Right atrium auricular region (tissue), 2 donors: ENCODE measurements around the gene SEMA4D. TPM values are rescaled to one million over a fixed set of nuclear protein-coding genes. Genes with fewer than 3 reads are reported as not detected.

Experiments
- DNase-seq: peaks from one replicate; pipeline ENCODE4 v3.0.0-alpha.2; 2019; ENCODE audit warnings: low spot score
- H3K27ac ChIP-seq, 2 donors: fragments of 200-600 bp; sonication (generic); 1 replicate in 1 of 2; 2 replicates in 1 of 2; pipeline ENCODE4 v1.5.1; 2016 to 2019
- H3K27me3 ChIP-seq, 2 donors: fragments of 200-600 bp; sonication (generic); one replicate each; pipeline versions ENCODE4 v1.5.1 to v1.6.0; 2017 to 2019
- H3K36me3 ChIP-seq: fragments of 200-600 bp; sonication (generic); one replicate; pipeline ENCODE4 v1.5.1; 2016
- H3K4me1 ChIP-seq, 2 donors: fragments of 200-600 bp; sonication (generic); one replicate each; pipeline versions ENCODE4 v1.5.1 to v1.6.0; 2017 to 2019
- H3K4me3 ChIP-seq, 2 donors: fragments of 200-600 bp; sonication (generic); 1 replicate in 1 of 2; 2 replicates in 1 of 2; pipeline ENCODE4 v1.5.1; 2017 to 2019; ENCODE audit warnings: mild to moderate bottlenecking in 1 of 2, moderate library complexity in 1 of 2
- H3K9me3 ChIP-seq, 2 donors: fragments of 200-600 bp; sonication (generic); one replicate each; pipeline ENCODE4 v1.5.1; 2019
- total RNA-seq, 2 donors: library from RNA; depleted of rRNA; stranded (reverse); fragments of >200 nt; gene quantifications; one replicate each; pipeline ENCODE4 v1.1.0, GENCODE V29; 2016
- TF ChIP-seq, protein P1 (sequence below), 2 donors: fragments of 200-600 bp; sonication (generic); IDR thresholded peaks; one replicate each; pipeline ENCODE4 v1.5.1; 2019; ENCODE audit warnings: antibody characterized with exemption in 2 of 2

SEMA4D gene
- total RNA-seq, 2 donors from 2014 or later: 14.6 to 22.1 TPM

DNA sequence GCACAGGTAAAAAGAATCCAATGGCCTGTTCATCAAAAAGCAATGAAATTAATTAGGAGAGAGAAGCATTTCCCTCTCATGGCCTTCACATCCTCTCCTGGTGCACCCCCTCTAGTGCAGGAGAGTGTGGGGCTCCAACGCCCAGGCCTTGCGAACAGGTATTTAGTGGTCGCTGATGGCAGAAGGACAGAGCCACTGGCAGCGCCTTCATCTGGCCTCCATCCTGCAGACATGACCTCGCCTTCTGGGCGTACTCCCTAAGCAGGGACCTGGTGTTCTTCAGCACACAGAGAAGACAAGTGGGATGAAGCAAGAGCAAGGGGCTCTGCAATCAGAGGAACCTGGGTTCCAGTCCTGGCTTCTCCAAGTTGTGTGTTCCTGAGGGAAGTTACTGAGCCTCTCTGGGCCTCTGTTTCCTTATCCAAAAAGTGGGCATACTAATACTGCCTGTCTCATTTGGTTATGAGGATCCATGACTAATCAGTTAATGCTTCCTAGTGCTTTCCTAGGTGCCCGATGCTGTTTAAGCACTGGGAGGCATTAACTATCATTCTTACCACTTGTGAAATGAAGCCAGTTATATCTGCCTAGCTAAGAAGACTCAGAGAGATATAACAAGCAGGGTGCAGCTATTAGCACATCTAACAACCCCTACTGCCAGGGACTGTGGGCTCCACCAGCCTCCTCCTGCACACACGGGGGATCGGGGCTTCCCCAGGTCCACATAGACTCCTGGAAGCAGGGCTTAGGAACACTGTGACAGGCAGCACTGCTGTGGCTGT is 77.3 kb downstream of the SEMA4D start:
- H3K27me3 ChIP-seq: no peaks in the 10 kb centered on the region
- no peak overlapping the region for H3K4me3 ChIP-seq
- no peak for DNase-seq
- no peak overlapping the region for H3K27ac ChIP-seq
- no peaks in the 10 kb centered on the region for H3K9me3 ChIP-seq
- H3K4me1 ChIP-seq: peaks cover 0 to 13% of the 10 kb centered on the region in 2 donors
- TF ChIP-seq, protein P1, sequence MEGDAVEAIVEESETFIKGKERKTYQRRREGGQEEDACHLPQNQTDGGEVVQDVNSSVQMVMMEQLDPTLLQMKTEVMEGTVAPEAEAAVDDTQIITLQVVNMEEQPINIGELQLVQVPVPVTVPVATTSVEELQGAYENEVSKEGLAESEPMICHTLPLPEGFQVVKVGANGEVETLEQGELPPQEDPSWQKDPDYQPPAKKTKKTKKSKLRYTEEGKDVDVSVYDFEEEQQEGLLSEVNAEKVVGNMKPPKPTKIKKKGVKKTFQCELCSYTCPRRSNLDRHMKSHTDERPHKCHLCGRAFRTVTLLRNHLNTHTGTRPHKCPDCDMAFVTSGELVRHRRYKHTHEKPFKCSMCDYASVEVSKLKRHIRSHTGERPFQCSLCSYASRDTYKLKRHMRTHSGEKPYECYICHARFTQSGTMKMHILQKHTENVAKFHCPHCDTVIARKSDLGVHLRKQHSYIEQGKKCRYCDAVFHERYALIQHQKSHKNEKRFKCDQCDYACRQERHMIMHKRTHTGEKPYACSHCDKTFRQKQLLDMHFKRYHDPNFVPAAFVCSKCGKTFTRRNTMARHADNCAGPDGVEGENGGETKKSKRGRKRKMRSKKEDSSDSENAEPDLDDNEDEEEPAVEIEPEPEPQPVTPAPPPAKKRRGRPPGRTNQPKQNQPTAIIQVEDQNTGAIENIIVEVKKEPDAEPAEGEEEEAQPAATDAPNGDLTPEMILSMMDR (IDR thresholded peaks at IDR 0.05): no peak
- H3K36me3 ChIP-seq: no peaks in the 10 kb centered on the region

DNA sequence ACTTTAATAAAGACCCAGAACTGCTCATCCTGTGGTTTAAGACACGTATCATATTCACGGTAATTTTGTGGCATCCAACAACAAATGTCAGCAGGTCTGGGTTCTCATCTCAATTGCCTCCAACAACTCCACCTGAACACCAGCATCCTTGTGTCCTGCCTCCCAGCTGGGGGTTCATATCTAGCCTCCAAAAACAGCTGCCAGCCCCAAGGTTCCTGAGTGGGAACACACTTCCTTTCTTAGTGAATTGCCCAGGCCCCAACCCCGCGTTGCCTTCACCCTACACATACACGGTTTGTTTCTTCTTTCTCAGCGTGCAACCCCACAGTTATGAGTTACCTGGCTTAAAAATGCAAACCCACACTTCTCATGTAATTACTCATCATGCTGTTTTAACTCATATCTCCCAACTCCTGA is 77.9 kb downstream of the SEMA4D start:
- Histone ChIP-seq H3K4me1 (peaks cover 0 to 10% of the 10 kb centered on the region in 2 donors), H3K9me3 (no peaks in the 10 kb centered on the region), H3K27me3 (no peaks in the 10 kb centered on the region), H3K27ac (no peak overlapping the region), H3K36me3 (no peaks in the 10 kb centered on the region), H3K4me3 (no peak overlapping the region)
- no peak for DNase-seq
- TF ChIP-seq, protein P1 (IDR thresholded peaks at IDR 0.05): no peak

DNA sequence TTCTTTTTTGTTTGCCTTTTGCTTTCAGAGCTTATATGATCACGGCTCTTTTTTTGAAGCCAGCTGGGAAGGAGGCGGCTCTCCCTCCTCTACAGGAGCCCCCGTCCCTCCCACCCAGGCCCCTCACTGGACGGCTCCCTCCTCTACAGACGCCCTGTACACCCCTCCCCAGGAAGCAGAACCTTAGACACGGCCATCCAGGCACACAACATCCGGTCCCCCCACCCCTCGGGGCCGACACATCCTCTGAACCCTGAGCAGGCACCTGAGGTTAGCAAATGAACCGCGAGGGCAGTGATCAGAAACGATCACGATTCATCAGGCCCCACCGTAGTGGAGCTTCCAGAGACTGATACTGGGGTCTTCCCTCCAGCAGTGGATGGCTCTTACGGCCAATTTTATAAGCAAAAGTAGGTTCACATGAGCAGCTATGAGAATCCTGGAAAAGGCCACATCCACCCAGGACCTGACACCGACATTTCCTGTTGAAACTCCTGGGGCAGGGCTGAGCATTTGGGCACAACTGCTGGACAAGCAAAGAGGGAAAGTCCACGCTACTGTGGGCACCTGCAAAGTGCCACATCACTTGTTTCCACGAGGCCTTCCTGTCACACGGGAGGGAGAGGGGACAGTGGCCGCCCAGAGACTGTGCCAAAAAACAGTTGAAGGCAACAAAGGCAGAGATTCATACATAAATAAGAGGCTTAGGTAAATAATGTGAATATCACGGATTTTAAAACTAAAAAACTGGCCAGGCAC is 78.9 kb downstream of the SEMA4D start:
- H3K9me3 ChIP-seq: no peaks in the 10 kb centered on the region
- no peak for DNase-seq
- H3K4me1 ChIP-seq: peaks cover 0 to 17% of the 10 kb centered on the region in 2 donors
- H3K27me3 ChIP-seq: no peaks in the 10 kb centered on the region
- H3K27ac ChIP-seq: no peak overlapping the region
- TF ChIP-seq, protein P1 (IDR thresholded peaks at IDR 0.05): no peak
- H3K36me3 ChIP-seq: no peaks in the 10 kb centered on the region
- H3K4me3 ChIP-seq: no peak overlapping the region

DNA sequence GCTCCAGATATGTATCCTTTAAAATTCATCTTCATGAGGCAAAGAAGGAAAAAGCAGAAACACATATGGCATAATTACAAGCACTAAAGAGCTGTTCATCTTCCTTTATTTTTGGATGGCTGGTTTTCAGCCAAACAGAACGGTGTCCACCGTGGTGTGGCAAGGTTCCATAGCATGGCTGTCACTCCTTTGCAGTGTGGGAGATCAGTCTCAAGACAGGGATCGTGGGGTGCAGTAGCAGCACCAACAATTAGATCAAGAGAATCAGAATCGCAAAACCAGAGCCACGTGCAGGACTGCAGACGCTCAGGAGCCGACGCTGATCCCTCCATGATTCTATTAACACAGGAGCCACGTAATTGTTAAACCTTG is 79.5 kb downstream of the SEMA4D start:
- DNase-seq: no peak
- TF ChIP-seq, protein P1 (IDR thresholded peaks at IDR 0.05): no peak
- H3K9me3 ChIP-seq: no peaks in the 10 kb centered on the region
- H3K4me3 ChIP-seq: no peak overlapping the region
- H3K27me3 ChIP-seq: no peaks in the 10 kb centered on the region
- H3K36me3 ChIP-seq: no peaks in the 10 kb centered on the region
- peaks cover 0 to 18% of the 10 kb centered on the region in 2 donors for H3K4me1 ChIP-seq
- H3K27ac ChIP-seq: no peak overlapping the region

DNA sequence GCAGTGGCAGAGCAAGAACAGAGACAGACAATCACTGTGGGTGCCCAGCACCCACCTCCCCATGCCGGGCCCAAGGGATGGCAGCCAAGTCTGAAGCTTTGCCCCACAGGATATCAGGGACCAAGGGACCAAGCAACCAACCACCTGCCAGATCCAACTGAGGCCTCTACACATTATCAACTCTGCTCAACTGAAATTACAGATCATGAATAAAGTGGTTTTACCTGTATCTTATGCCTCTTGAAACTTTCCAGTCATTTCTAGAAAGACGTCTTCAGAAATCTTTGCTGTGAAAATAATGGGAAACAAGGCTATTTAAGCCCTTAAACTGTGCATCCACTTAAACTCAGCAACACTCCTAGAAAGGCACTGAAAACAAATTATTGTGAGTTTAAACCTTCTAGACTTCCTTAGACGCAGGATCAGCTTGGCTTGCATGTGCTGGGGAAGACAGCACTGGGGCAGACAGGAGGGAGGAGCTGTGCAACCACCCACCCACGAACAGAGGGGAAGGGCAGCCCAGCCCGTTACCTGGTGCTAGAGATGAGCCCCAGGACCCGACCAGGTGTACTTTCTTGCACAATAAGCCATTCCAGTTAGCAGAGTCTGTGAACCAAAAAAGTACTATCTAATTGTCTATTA is 80.0 kb downstream of the SEMA4D start:
- TF ChIP-seq, protein P1 (IDR thresholded peaks at IDR 0.05): no peak
- H3K9me3 ChIP-seq: no peaks in the 10 kb centered on the region
- no peak overlapping the region for H3K27ac ChIP-seq
- H3K36me3 ChIP-seq: no peaks in the 10 kb centered on the region
- H3K4me3 ChIP-seq: no peak overlapping the region
- no peak for DNase-seq
- H3K27me3 ChIP-seq: no peaks in the 10 kb centered on the region
- H3K4me1 ChIP-seq: peaks cover 0 to 18% of the 10 kb centered on the region in 2 donors
